GM21381 (cell line): ENCODE results near the gene HPSE2.

ENCODE experiments used
- ATAC-seq: cut with Tn5 transposase; IDR thresholded peaks from one replicate; pipeline ENCODE4 v1.9.1; 2021; ENCODE audit warnings: mild to moderate bottlenecking, moderate library complexity; ENCODE audit not compliant: unreplicated experiment

The HPSE2 gene

GRCh38 chr10:98419469-98420261 lies 816.0 kb downstream of the HPSE2 start:
- no peak for ATAC-seq

GRCh38 chr10:98418665-98419468 lies 816.8 kb downstream of the HPSE2 start:
- no peak for ATAC-seq

- no peak for ATAC-seq
Observed at GRCh38 chr10:98417973-98418664, 817.5 kb downstream of the HPSE2 start.

DNA sequence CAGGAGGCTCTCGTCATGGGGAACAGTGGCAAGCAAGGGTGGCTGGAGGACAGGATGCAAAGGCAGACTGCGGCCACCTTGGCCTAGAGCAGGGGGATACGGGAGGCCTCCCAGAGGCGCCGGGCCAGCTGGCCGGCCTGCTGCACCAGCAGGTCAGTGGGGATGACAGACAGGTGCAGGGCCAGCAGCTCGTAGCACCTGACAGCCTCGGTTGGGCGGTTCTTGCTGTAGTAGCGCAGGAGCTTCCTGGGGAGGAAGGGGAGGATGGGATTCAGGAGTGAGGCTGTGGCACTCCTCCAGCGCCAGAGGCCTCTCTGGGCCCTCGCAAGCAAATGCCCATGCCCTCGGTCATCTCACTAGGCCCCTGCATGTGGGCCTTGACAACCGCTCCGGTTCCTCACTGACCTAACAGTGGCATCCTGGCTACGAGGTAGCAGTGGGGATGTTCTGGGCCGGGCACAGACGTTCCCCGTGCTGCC lies 818.1 kb downstream of the HPSE2 start:
- ATAC-seq: no peak

DNA sequence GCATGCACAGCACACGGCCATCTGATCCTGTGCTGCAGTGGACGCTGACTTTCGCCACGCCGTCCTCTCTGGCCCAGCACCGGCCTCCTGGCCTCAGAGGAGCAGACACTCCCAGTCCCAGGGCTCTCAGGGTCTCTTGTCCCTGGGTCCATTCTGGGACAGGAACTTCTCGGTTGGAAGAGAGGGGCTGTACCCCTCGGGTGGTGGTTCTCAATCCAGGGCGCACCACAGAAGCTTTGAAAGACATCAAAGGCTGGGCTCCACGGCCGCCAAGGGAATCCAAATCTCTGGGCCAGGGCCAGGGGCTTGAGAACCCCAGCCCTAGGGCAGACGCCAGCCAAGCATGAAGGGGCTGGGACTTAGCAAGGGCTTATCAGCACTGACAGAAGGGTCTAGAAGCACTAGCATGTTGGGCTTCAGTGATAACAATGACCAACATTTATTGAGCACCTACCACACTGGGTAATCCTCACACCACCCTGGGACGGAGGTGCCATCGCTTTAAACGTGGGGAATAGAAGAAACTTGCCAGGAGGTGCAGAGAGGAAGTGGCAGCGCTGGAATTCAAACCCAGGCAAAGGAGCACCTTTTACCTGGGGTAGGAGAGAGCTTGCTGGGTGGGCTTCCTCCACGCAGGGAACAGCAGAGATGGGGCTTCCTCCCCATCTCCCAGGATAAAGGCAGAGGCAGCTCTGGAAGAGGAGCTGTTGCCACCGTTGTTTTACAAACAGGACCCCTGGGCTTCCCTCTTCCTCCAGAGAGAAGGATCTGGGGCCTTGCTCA lies 818.9 kb downstream of the HPSE2 start:
- no peak for ATAC-seq

- ATAC-seq: no peak
Observed at GRCh38 chr10:98415731-98416119, 819.9 kb downstream of the HPSE2 start.

GRCh38 chr10:98414932-98415730 lies 820.5 kb downstream of the HPSE2 start, which contains the start of gene PYROXD2:
PYROXD2 (minus strand) TSS chr10:98415182; CDS start chr10:98415135, 47 bp downstream.
- ATAC-seq: no peak

GRCh38 chr10:98414578-98414931 lies 821.1 kb downstream of the HPSE2 start:
- ATAC-seq: no peak

GRCh38 chr10:98411768-98412167 lies 823.9 kb downstream of the HPSE2 start:
- no peak for ATAC-seq

GRCh38 chr10:98411166-98411565 lies 824.5 kb downstream of the HPSE2 start:
- no peak for ATAC-seq

GRCh38 chr10:98410759-98411158 lies 824.9 kb downstream of the HPSE2 start:
- ATAC-seq: no peak

- no peak for ATAC-seq
Observed at GRCh38 chr10:98410135-98410743, 825.4 kb downstream of the HPSE2 start.

GRCh38 chr10:98408799-98409198 lies 826.9 kb downstream of the HPSE2 start:
- ATAC-seq: peak; percentile 67

- no peak for ATAC-seq
Observed at GRCh38 chr10:98407744-98408241, 827.9 kb downstream of the HPSE2 start.
